ENCODE data around the gene NCKAP1. TPM values are rescaled to one million over a fixed set of nuclear protein-coding genes. Genes with fewer than 3 reads are reported as not detected.
A peak's percentile ranks its signal among the peaks of the same experiment; 100 is the strongest.

NCKAP1 gene
- total and polyA plus RNA-seq, 2 donors (not counting 3 experiments of a cell fraction or from before 2014, with no cell fraction given), result 49.4 to 130 TPM

DNA sequence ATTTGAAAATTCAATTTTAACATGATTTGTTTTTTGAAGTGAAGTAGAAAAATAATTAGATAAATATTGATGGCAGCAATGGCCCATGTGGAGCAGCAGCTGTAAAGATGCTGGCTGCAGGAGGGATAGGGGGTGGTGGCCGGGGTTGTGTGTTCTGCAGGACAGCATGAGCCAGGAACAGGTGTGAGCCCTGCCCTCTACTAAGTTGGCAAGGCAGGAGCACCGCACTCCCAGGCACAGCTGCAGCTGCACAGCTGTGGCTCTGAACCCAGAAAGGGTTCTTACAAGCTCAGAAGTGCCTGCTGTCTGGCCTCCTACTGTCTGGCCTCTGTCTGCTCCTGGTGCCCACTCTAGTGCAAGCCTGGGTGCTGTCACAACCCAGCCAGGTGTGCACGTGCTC, 30.3 kb upstream of the NCKAP1 start:
- CTCF ChIA-PET, result interaction anchor here (0.9 to 3.7 kb wide), 4 partner anchors 8 to 180 kb away, joined by 3 to 20 read pairs (median 5); partner anchors contain the start of gene DUSP19
- H3K9ac ChIP-seq (replicated peaks; ENCODE audit: extremely low read depth, insufficient read depth, low read length), result no peak overlapping the region
- dilution Hi-C loops (cut with MboI; ENCODE audit: extremely low pct_ligation_motif_present, low sequenced_read_pairs) (no loop called here), intact Hi-C loops (cut with micrococcal nuclease) (no loop called here)
- POLR2A ChIA-PET, result no interaction called here
- no peaks in the 10 kb centered on the region for H4K20me1 ChIP-seq (replicated peaks; ENCODE audit: control insufficient read depth, extremely low read depth, insufficient read depth, low read length)
- no peak overlapping the region for H2AFZ ChIP-seq (ENCODE audit: low read depth, low read length)
- H3K4me1 ChIP-seq (ENCODE audit: control insufficient read depth, extremely low read depth, insufficient read depth, low read length), result no peaks in the 10 kb centered on the region
- H3K9me1 ChIP-seq (replicated peaks; ENCODE audit: control insufficient read depth, extremely low read depth, insufficient read depth, low read length), result no peaks in the 10 kb centered on the region
- TF ChIP-seq MYC (IDR thresholded peaks at IDR 0.05; ENCODE audit: low read depth, low read length), result no peak
- no peak for TF ChIP-seq EZH2 (IDR thresholded peaks at IDR 0.05; ENCODE audit: borderline replicate concordance, low read depth, low read length, severe bottlenecking)
- H3K9me3 ChIP-seq (replicated peaks; ENCODE audit: control insufficient read depth, insufficient read depth, low read length), result no peaks in the 10 kb centered on the region
- H3K4me2 ChIP-seq (ENCODE audit: insufficient read depth, low read length), result no peak overlapping the region
- H3K27me3 ChIP-seq (ENCODE audit: control insufficient read depth in 2 of 2, insufficient read depth in 2 of 2, low read length in 2 of 2), result peaks cover 2 to 11% of the 10 kb centered on the region in 2 experiments
- no peak overlapping the region for H3K27ac ChIP-seq (ENCODE audit: insufficient read depth, low read depth, low read length)
- no peak overlapping the region for H3K4me3 ChIP-seq (replicated peaks in 1 of 3; ENCODE audit: insufficient read depth in 1 of 3, low read depth in 1 of 3, low read length in 3 of 3)
- H3K36me3 ChIP-seq (ENCODE audit: control insufficient read depth in 2 of 2, extremely low read depth in 1 of 2, insufficient read depth in 2 of 2, low read length in 2 of 2), result no peaks in the 10 kb centered on the region
- DNase-seq (ENCODE audit: low read depth, low spot score) (no peak), FAIRE-seq (no peak)
- no TSS peak for BruUV-seq (replicated peaks)
- no peaks in the 10 kb centered on the region for H3K79me2 ChIP-seq (ENCODE audit: control insufficient read depth, insufficient read depth, low read length)

DNA sequence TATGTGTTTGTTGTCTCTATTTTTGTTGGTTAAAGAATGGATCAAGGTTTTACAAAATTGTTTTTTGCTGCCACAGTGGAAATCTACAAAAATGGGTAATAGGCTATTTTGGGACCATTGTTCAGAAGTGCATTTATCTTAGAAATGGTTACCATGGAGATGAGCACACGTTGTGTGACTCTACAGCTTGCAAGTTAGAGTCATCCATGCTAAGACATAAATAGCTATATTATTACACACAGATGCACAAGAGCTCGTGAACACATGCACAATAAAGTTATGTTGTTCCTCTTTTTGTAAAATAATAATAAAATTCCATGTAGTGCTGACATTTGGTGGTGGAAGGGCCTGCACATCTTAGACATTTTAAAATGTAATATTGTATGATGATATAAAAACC, 24.8 kb upstream of the NCKAP1 start:
- H3K27ac ChIP-seq (ENCODE audit: insufficient read depth, low read depth, low read length), result no peak overlapping the region
- POLR2A ChIA-PET, result no interaction called here

More for the DNA sequence above, 24.8 kb upstream of the NCKAP1 start:
- Histone ChIP-seq H3K36me3 (ENCODE audit: control insufficient read depth in 2 of 2, extremely low read depth in 1 of 2, insufficient read depth in 2 of 2, low read length in 2 of 2) (no peaks in the 10 kb centered on the region), H3K4me2 (ENCODE audit: insufficient read depth, low read length) (no peak overlapping the region), H3K79me2 (ENCODE audit: control insufficient read depth, insufficient read depth, low read length) (no peaks in the 10 kb centered on the region), H3K9me3 (replicated peaks; ENCODE audit: control insufficient read depth, insufficient read depth, low read length) (no peaks in the 10 kb centered on the region), H4K20me1 (replicated peaks; ENCODE audit: control insufficient read depth, extremely low read depth, insufficient read depth, low read length) (no peaks in the 10 kb centered on the region), H3K4me3 (replicated peaks in 1 of 3; ENCODE audit: insufficient read depth in 1 of 3, low read depth in 1 of 3, low read length in 3 of 3) (no peak overlapping the region), H3K4me1 (ENCODE audit: control insufficient read depth, extremely low read depth, insufficient read depth, low read length) (peaks cover 7% of the 10 kb centered on the region), H3K9me1 (replicated peaks; ENCODE audit: control insufficient read depth, extremely low read depth, insufficient read depth, low read length) (no peaks in the 10 kb centered on the region), H2AFZ (ENCODE audit: low read depth, low read length) (no peak overlapping the region), H3K9ac (replicated peaks; ENCODE audit: extremely low read depth, insufficient read depth, low read length) (no peak overlapping the region), H3K27me3 (ENCODE audit: control insufficient read depth in 2 of 2, insufficient read depth in 2 of 2, low read length in 2 of 2) (peaks cover 2 to 11% of the 10 kb centered on the region in 2 experiments)
- DNase-seq (ENCODE audit: low read depth, low spot score) (peak; percentile 42), FAIRE-seq (no peak)
- no TSS peak for BruUV-seq (replicated peaks)
- intact Hi-C loops (cut with micrococcal nuclease), result no loop called here
- CTCF ChIA-PET, result interaction anchor here (1.0 kb wide), 2 partner anchors 8 to 15 kb away, joined by 4 to 5 read pairs; partner anchors contain the start of gene DUSP19
- no peak for TF ChIP-seq GATA2 (IDR thresholded peaks at IDR 0.05; ENCODE audit: insufficient read depth, insufficient read length, low read depth, low read length)
- peak; percentile 57 for TF ChIP-seq JUN (IDR thresholded peaks at IDR 0.05; ENCODE audit: borderline replicate concordance, insufficient read depth, insufficient read length, low read depth)
- dilution Hi-C loops (cut with MboI; ENCODE audit: extremely low pct_ligation_motif_present, low sequenced_read_pairs), result no loop called here

Data from endothelial cell of umbilical vein (primary cell).